Activated naive CD8-positive, alpha-beta T cell treated with anti-CD3 and anti-CD28 coated beads, Interleukin-2, amount 10 ng/mL, durations not matched to agents 7 days and 5 days (primary cell): ENCODE measurements around the gene CMTR1. TPM values are rescaled to one million over a fixed set of nuclear protein-coding genes. Genes with fewer than 3 reads are reported as not detected.
A peak's percentile ranks its signal among the peaks of the same experiment; 100 is the strongest.

Experiments
- ATAC-seq: fragments of 150-1000 bp; cut with Tn5 transposase; one replicate; pipeline ENCODE4 v1.10.0; 2021; ENCODE audit warnings: low read depth, moderate library complexity
- POLR2A ChIA-PET: fragments of 350-600 bp; sonication (Branson Sonifier 250); formaldehyde crosslinking; loops from one replicate; lab custom pipeline; 2021; ENCODE audit warnings: antibody characterized with exemption; lab: Charles Lee
- DNase-seq: peaks from one replicate; pipeline ENCODE4 v3.0.0; 2021
- H3K27ac Mint-ChIP-seq: one replicate; pipeline ENCODE4 v1.8.0; 2022; ENCODE audit warnings: mild to moderate bottlenecking, mixed read lengths
- H3K27me3 Mint-ChIP-seq: one replicate; pipeline ENCODE4 v1.8.0; 2022; ENCODE audit warnings: mild to moderate bottlenecking, moderate library complexity, mixed read lengths
- H3K36me3 Mint-ChIP-seq: one replicate; pipeline ENCODE4 v1.8.0; 2021; ENCODE audit warnings: mild to moderate bottlenecking, mixed read lengths
- H3K4me1 Mint-ChIP-seq: one replicate; pipeline ENCODE4 v1.8.0; 2021; ENCODE audit warnings: mixed read lengths
- H3K4me3 Mint-ChIP-seq: one replicate; pipeline ENCODE4 v1.8.0; 2022; ENCODE audit warnings: mild to moderate bottlenecking, moderate library complexity, mixed read lengths
- H3K9me3 Mint-ChIP-seq: one replicate; pipeline ENCODE4 v1.8.0; 2021; ENCODE audit warnings: mixed read lengths
- total RNA-seq, 2 experiments: library from RNA; stranded (reverse); gene quantifications; one replicate each; pipeline ENCODE4 v1.2.3, GENCODE V29; 2021

CMTR1 gene
- total RNA-seq, 2 experiments from 2014 or later: 83.9 to 89.7 TPM

DNA sequence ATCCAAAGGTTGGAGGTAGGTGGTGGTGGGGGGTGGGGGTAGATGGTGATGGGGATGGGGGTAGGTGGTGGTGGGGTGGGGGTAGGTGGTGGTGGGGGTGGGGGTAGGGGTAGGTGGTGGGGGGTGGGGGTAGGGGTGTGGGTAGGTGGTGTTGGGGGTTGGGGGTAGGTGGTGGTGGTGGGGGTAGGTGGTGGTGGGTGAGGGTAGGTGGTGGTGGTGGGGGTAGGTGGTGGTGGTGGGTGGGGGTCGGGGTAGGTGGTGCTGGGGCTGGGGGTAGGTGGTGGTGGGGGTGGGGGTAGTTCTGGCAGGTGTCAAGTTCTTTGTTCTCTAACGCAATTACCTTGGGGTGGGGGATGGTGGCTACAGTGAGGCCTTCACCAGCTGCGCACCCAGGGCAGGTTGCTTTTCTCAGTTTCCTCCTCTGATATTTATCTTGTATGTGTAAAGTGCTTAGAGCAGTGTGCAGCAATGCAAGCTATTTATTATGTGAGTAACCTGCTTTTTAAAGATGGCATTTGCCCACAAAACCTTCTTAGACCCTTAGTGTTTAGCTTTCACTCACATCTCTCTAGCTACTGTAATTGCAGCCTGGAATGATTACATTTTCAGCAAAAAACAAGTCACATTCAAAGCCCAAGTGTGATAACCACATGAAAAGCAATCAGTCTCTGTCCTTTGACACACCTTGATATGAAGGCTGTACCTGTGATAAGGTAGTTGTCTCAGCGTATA lies 74.8 kb downstream of the CMTR1 start:
- Mint-ChIP-seq H3K27ac (peak overlapping the region; percentile 48), H3K27me3 (peaks cover 2% of the 10 kb centered on the region), H3K9me3 (no peaks in the 10 kb centered on the region), H3K4me1 (peaks cover 23% of the 10 kb centered on the region), H3K36me3 (no peaks in the 10 kb centered on the region), H3K4me3 (no peak overlapping the region)
- no peak for DNase-seq
- POLR2A ChIA-PET: interaction anchor here (1.9 kb wide), 1 partner anchor 9 kb away, joined by 10 read pairs; no protein-coding TSS in a partner anchor
- peak; percentile 56 for ATAC-seq

DNA sequence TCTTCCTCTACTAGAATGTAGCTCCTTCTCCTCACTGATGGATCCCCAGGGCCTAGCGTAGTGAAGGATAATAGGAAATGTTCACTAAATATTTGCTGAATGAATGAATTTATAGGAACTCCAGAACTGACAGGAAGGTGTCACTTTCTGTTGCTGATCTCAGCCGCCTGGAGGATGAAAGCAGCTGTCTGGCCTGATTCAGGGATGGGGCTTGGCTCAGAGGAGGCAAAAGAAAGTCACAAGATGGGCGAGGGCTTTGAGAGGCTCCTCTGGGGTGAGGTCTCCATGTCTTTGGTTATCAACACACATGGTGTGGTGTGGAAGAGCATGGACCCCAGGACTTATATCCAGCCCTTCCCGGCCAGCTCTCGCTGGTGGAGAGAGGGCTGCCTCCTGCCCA lies 78.2 kb downstream of the CMTR1 start:
- no peak overlapping the region for H3K27ac Mint-ChIP-seq
- DNase-seq (no peak), ATAC-seq (no peak)
- H3K36me3 Mint-ChIP-seq: no peaks in the 10 kb centered on the region
- H3K4me3 Mint-ChIP-seq: no peak overlapping the region
- POLR2A ChIA-PET: interaction anchor here (0.6 to 8.7 kb wide), 2 partner anchors 10 to 165 kb away, joined by 5 to 182 read pairs; partner anchors contain the start of gene CCDC167
- H3K4me1 Mint-ChIP-seq: peaks cover 32% of the 10 kb centered on the region
- H3K9me3 Mint-ChIP-seq: no peaks in the 10 kb centered on the region
- peaks cover 2% of the 10 kb centered on the region for H3K27me3 Mint-ChIP-seq

DNA sequence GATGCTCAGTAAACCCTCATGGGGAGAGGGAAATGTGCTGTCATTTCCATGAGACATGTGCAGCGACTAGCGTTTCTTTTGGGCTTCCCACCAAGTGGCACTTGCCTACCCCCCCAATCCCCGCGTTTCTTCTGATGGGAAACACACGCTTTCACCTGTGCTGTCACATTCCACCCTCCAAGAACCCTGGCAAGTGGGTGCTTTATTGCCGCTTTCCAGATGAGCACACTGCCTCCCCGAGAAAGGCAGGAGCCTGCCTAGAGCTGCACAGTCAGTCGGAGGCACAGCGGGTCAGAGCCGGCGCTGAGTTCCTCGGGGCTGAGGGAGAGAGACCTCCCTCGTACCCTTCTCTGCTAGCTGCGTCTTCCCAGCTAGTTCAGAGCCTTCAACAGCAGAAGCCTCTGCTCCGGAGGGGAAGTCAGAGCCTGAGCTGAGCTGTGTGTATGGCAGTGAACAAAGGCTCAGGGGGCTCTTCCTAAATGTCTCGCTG lies 78.9 kb downstream of the CMTR1 start:
- no peaks in the 10 kb centered on the region for H3K36me3 Mint-ChIP-seq
- POLR2A ChIA-PET: interaction anchor here (8.7 kb wide), 1 partner anchor 10 kb away, joined by 182 read pairs; the partner anchor contains the start of gene CCDC167
- H3K4me3 Mint-ChIP-seq: no peak overlapping the region
- no peaks in the 10 kb centered on the region for H3K9me3 Mint-ChIP-seq
- H3K4me1 Mint-ChIP-seq: peaks cover 40% of the 10 kb centered on the region
- H3K27ac Mint-ChIP-seq: no peak overlapping the region
- ATAC-seq (no peak), DNase-seq (no peak)
- peaks cover 2% of the 10 kb centered on the region for H3K27me3 Mint-ChIP-seq

DNA sequence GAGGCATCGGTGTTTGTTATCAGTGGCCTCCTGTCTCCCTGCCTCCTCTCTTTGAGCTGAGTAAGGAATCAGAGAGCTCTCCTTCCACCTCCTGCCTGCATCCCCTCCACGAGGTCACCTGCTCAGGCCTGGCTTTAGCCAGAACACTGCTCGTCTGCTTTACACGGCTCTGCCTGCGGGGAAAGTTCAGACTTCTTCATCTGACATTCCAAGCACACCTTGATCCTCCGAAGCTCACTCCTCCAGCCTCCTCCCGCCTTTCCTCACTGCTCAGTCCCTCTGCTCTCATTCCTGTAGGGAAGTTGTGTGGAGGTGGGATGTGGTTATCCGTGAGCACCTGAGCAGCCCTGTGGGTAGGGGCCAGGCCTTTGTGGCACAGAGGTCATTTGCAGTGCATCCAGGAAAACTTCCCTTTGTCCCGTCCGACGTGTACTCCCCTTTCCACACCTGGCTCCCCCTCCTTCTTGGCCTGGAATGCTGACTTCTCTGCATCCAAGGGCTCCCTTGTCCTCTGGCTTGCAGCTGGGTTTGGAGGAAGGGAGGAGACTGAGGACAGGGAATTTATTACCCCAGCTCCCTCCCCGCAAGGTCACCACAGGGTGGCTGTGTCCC lies 79.5 kb downstream of the CMTR1 start:
- no peak for ATAC-seq
- Mint-ChIP-seq H3K9me3 (no peaks in the 10 kb centered on the region), H3K27ac (no peak overlapping the region), H3K4me3 (no peak overlapping the region), H3K27me3 (peaks cover 2% of the 10 kb centered on the region), H3K36me3 (no peaks in the 10 kb centered on the region), H3K4me1 (peaks cover 45% of the 10 kb centered on the region)
- no peak for DNase-seq
- POLR2A ChIA-PET: interaction anchor here (8.7 kb wide), 1 partner anchor 11 kb away, joined by 182 read pairs; the partner anchor contains the start of gene CCDC167

DNA sequence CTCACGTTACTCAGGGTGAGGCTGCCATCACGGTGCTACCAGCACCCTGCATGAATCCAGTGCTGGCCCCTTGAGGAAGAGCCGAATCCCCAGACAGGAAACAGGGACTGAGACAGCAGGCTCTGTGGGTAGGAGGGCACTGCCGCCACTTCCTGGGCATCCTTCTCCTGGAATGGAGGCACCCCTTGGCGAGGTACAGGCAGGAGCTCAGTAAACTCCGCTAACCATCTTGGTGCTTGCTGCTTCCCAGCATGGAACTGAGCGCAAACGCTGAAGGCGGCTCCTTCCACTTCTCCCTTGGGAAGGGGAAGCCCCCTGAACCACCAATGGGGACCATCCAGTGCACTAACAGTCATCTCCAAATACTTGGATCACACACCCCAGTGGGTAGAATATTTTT lies 80.1 kb downstream of the CMTR1 start:
- Mint-ChIP-seq H3K27ac (no peak overlapping the region), H3K4me3 (no peak overlapping the region), H3K9me3 (no peaks in the 10 kb centered on the region), H3K4me1 (peaks cover 48% of the 10 kb centered on the region), H3K27me3 (peaks cover 2% of the 10 kb centered on the region), H3K36me3 (no peaks in the 10 kb centered on the region)
- ATAC-seq: no peak
- DNase-seq: no peak
- POLR2A ChIA-PET: interaction anchor here (8.7 kb wide), 1 partner anchor 12 kb away, joined by 182 read pairs; the partner anchor contains the start of gene CCDC167

DNA sequence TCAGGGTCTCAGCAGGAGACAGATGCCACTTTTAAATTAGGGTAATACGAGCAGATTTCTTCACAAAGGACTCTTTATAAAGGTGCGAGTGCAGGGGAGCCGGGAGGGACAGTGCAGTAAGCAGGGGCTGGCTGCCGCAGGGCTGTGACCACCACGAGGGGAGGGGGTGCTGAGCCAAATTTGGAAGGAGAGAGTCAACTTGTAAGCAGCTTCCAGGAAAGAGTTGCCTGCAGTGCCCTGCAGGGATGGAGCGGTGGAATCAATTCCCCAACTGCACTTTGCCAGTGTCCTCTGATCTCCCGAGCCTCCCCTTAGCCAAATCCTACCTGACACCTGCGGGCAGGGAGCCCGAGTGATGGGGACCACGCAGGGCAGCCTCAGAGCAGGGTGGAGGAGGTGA lies 80.6 kb downstream of the CMTR1 start:
- no peaks in the 10 kb centered on the region for H3K27me3 Mint-ChIP-seq
- no peaks in the 10 kb centered on the region for H3K36me3 Mint-ChIP-seq
- H3K27ac Mint-ChIP-seq: peak overlapping the region; percentile 73
- H3K4me3 Mint-ChIP-seq: no peak overlapping the region
- no peak for ATAC-seq
- DNase-seq: no peak
- no peaks in the 10 kb centered on the region for H3K9me3 Mint-ChIP-seq
- H3K4me1 Mint-ChIP-seq: peaks cover 48% of the 10 kb centered on the region
- POLR2A ChIA-PET: interaction anchor here (8.7 kb wide), 1 partner anchor 12 kb away, joined by 182 read pairs; the partner anchor contains the start of gene CCDC167

DNA sequence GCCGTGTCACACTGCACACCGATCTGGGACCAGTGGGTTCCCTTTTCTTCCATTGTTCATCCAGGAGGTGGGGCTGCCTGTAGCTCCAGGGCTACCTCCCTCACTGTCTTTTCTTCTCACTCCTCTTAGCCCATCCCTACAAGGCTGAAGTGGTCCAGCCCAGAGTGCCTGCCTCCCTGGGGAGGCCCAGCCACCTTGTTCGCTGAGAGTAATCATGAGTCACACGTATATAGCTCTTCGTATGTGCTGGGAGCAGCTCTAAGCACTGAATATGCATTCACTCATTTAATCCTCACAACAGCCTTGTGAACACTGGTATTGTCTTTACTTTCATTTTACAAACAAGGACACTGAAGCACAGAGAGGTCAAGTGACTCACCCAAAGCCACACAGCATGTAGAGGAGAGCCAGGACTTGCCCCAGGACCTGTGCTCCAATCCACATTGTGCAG lies 81.3 kb downstream of the CMTR1 start:
- no peaks in the 10 kb centered on the region for H3K9me3 Mint-ChIP-seq
- H3K27me3 Mint-ChIP-seq: no peaks in the 10 kb centered on the region
- no peak for DNase-seq
- ATAC-seq: peak; percentile 5
- peak overlapping the region; percentile 86 for H3K4me3 Mint-ChIP-seq
- POLR2A ChIA-PET: interaction anchor here (8.7 kb wide), 1 partner anchor 13 kb away, joined by 182 read pairs; the partner anchor contains the start of gene CCDC167
- peak overlapping the region; percentile 99 for H3K27ac Mint-ChIP-seq
- peaks cover 52% of the 10 kb centered on the region for H3K4me1 Mint-ChIP-seq
- no peaks in the 10 kb centered on the region for H3K36me3 Mint-ChIP-seq

DNA sequence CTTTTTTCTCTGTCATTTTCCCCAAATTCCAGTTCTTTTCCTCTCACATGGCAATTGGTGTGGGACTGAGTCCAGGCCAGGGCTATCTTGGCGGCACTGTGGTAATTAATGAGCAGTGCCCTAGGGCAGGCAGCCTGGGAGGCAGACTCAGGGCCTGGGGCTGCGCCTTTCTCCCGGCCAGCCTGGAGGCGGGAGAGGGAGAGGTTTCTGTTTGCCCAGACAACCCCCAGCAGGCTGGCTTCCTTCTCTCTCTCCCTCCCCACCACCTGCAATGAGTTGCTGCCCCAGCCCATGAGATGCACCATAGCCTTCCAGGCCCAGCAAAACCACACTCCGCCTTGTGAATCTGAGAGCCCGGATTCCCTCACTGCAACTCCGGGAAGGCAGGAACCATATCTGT lies 81.8 kb downstream of the CMTR1 start:
- ATAC-seq (no peak), DNase-seq (no peak)
- H3K9me3 Mint-ChIP-seq: no peaks in the 10 kb centered on the region
- no peaks in the 10 kb centered on the region for H3K36me3 Mint-ChIP-seq
- POLR2A ChIA-PET: interaction anchor here (2.2 to 8.7 kb wide), 2 partner anchors 13 to 23 kb away, joined by 15 to 182 read pairs; partner anchors contain the start of gene CCDC167
- peak overlapping the region; percentile 99 for H3K27ac Mint-ChIP-seq
- H3K4me3 Mint-ChIP-seq: peak overlapping the region; percentile 86
- peaks cover 54% of the 10 kb centered on the region for H3K4me1 Mint-ChIP-seq
- H3K27me3 Mint-ChIP-seq: no peaks in the 10 kb centered on the region

DNA sequence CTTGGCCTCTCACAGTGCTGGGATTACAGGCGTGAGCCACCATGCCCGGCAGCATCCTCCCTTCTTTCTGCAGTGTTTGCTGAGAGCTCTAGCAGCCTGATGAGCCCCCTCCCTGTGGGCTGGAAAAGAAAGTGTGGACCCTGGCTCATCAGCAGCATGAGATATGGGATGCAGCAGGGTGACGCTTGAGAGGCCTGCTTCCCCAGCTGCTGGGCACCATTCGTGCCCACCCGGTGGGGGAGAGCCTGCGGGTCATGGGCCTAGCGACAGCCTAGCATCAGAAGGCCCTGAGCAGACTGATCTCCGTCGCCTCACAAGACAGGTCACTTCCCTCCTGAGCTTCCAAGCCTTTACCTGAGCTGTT lies 82.7 kb downstream of the CMTR1 start:
- H3K4me3 Mint-ChIP-seq: peak overlapping the region; percentile 86
- ATAC-seq (no peak), DNase-seq (no peak)
- H3K9me3 Mint-ChIP-seq: no peaks in the 10 kb centered on the region
- H3K4me1 Mint-ChIP-seq: peaks cover 56% of the 10 kb centered on the region
- POLR2A ChIA-PET: interaction anchor here (0.6 to 8.7 kb wide), 8 partner anchors 7 to 484 kb away, joined by 3 to 182 read pairs (median 8); partner anchors contain the start of genes CCDC167 and CMTR1
- no peaks in the 10 kb centered on the region for H3K36me3 Mint-ChIP-seq
- H3K27ac Mint-ChIP-seq: peak overlapping the region; percentile 99
- no peaks in the 10 kb centered on the region for H3K27me3 Mint-ChIP-seq

DNA sequence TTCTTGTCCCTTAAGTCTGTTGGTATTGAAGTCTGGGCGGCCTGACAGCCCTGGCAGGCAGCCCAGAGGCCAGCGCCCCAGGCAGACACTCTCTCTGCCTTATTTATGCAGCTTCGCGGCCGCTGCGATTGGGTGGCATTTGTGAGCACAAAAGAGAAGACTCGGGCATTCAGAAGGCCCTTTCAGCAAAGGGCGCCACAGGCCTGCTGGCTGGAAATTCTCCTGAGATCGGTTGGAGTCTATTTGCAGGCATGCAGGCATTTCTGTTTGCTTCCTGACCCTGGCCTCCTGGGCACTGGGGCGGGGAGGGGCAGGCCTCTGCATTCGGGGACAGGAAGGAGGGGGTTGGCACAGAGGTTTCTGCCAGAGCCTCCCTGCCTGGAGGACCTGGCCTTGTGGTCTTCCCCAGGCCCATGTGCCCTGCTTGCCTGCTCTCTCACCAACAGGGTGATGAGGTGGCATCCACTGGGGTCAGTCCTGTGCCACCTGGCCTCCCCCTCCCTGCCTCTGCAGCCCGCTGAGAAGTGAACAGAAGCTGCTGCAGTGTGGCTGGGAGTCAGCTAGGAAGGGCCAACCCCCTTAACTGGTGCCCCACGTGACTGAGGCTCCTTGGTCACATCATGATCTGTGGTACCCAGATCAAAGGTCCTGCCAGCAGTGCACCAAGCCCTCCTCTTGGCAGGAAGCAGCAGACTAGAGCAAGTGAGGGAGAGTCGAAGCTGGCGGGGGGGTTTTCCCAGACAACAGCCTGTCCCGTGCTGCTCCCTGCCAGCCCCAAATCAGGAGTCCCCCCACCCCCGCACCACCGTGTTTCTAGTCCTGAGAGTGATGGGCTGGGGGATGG lies 83.3 kb downstream of the CMTR1 start:
- POLR2A ChIA-PET: interaction anchor here (0.6 to 8.7 kb wide), 16 partner anchors 8 to 485 kb away, joined by 3 to 182 read pairs (median 4); partner anchors contain the start of genes CCDC167, CMTR1, TBC1D22B and TMEM217
- peak overlapping the region; percentile 86 for H3K4me3 Mint-ChIP-seq
- peaks cover 59% of the 10 kb centered on the region for H3K4me1 Mint-ChIP-seq
- H3K27me3 Mint-ChIP-seq: no peaks in the 10 kb centered on the region
- H3K36me3 Mint-ChIP-seq: no peaks in the 10 kb centered on the region
- DNase-seq (peak; percentile 76), ATAC-seq (peak; percentile 86)
- H3K27ac Mint-ChIP-seq: peak overlapping the region; percentile 99
- H3K9me3 Mint-ChIP-seq: no peaks in the 10 kb centered on the region

DNA sequence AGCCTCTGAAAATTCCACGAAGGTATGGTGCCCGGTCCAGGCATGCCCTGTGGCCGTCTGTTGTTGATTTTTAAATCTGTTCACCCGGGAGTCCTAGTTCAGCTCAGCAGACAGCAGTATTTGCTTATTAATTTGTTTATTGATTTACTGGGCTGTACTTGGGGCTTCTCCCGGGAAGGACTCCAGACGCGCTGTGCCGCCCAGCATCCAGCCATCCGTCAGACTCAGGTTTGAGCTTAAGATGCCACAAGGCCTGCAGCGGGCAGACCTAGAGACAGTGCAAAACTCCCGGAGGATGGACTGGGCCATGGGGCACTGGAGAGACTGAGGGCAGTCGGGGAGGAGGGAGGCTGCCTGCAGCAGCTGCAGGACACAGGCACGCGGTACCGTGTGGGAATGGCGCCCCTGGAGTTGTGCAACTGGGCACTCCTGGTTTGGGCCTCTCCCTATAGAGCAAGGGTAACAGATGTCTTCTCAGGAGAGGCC lies 83.9 kb downstream of the CMTR1 start:
- Mint-ChIP-seq H3K4me1 (peaks cover 66% of the 10 kb centered on the region), H3K27me3 (no peaks in the 10 kb centered on the region), H3K36me3 (no peaks in the 10 kb centered on the region), H3K9me3 (no peaks in the 10 kb centered on the region), H3K27ac (peak overlapping the region; percentile 99), H3K4me3 (peak overlapping the region; percentile 86)
- POLR2A ChIA-PET: interaction anchor here (0.6 to 8.7 kb wide), 14 partner anchors 9 to 259 kb away, joined by 3 to 182 read pairs (median 6); partner anchors contain the start of genes CCDC167, CMTR1, TBC1D22B and TMEM217
- ATAC-seq (peak; percentile 19), DNase-seq (peak; percentile 64)

DNA sequence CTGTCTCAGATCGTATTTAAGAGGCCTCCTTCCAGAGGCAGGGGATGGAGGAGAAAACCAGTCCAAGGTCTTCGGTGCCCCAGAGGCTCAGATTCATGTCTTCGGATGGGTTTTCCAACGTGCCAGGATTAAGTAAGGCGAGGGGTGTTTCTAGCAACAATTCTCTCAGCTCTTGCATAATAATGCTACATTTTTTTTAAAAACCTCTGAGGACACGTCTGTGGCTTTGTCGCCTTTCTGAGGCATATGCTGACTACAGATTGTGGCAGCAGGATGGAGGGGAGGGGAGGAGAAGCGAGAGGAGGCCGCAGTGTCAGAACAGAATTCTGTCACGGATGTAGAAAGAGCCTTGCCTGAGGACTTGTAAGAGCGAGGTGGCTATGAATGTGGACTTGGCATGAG lies 84.4 kb downstream of the CMTR1 start:
- peak; percentile 62 for ATAC-seq

More for the DNA sequence above, 84.4 kb downstream of the CMTR1 start:
- H3K36me3 Mint-ChIP-seq: no peaks in the 10 kb centered on the region
- H3K9me3 Mint-ChIP-seq: no peaks in the 10 kb centered on the region
- H3K4me1 Mint-ChIP-seq: peaks cover 67% of the 10 kb centered on the region
- peak overlapping the region; percentile 86 for H3K4me3 Mint-ChIP-seq
- DNase-seq: peak; percentile 66
- H3K27ac Mint-ChIP-seq: peak overlapping the region; percentile 99
- no peaks in the 10 kb centered on the region for H3K27me3 Mint-ChIP-seq
- POLR2A ChIA-PET: interaction anchor here (1.0 to 8.7 kb wide), 9 partner anchors 9 to 260 kb away, joined by 3 to 182 read pairs (median 6); partner anchors contain the start of genes CCDC167, CMTR1, TBC1D22B and TMEM217
